Activated B cell treated with CpG ODN at 0.5 μM for 24 hours (primary cell): ENCODE measurements around the gene CHN2. TPM values are rescaled to one million over a fixed set of nuclear protein-coding genes. Genes with fewer than 3 reads are reported as not detected.
"Not testable (repeated sequence)": the region's sequence is repeated elsewhere in the genome, so short reads cannot be mapped to it uniquely, and the experiment has no call there.

ENCODE experiments used
- ATAC-seq: fragments of 200-7000 bp; cut with Tn5 transposase; one replicate; pipeline ENCODE4 v1.10.0; 2021; ENCODE audit warnings: low read depth, mild to moderate bottlenecking, moderate library complexity
- CTCF ChIA-PET: fragments of 350-600 bp; sonication (Branson Sonifier 250); formaldehyde crosslinking; loops from one replicate; lab custom pipeline; 2021; ENCODE audit warnings: antibody characterized with exemption; lab: Charles Lee
- POLR2A ChIA-PET: fragments of 350-600 bp; sonication (Branson Sonifier 250); formaldehyde crosslinking; loops from one replicate; lab custom pipeline; 2021; ENCODE audit warnings: antibody characterized with exemption; lab: Charles Lee
- DNase-seq: peaks from one replicate; pipeline ENCODE4 v3.0.0; 2022
- H3K27ac Mint-ChIP-seq: one replicate; pipeline ENCODE4 v1.8.0; 2020; ENCODE audit warnings: mixed read lengths
- H3K27me3 Mint-ChIP-seq: one replicate; pipeline ENCODE4 v1.8.0; 2021; ENCODE audit warnings: mixed read lengths
- H3K36me3 Mint-ChIP-seq: one replicate; pipeline ENCODE4 v1.8.0; 2021; ENCODE audit warnings: low read depth, mixed read lengths
- H3K4me1 Mint-ChIP-seq: one replicate; pipeline ENCODE4 v1.8.0; 2021; ENCODE audit warnings: mixed read lengths
- H3K4me3 Mint-ChIP-seq: one replicate; pipeline ENCODE4 v1.8.0; 2020; ENCODE audit warnings: mild to moderate bottlenecking, mixed read lengths
- H3K9me3 Mint-ChIP-seq: one replicate; pipeline ENCODE4 v1.8.0; 2020; ENCODE audit warnings: mixed read lengths
- CTCF ChIP-seq: fragments of 200-600 bp; IDR thresholded peaks from one replicate; pipeline ENCODE4 v1.8.0; 2022; ENCODE audit warnings: antibody characterized with exemption, mild to moderate bottlenecking
- intact Hi-C: fragments of 100-400 bp; cut with micrococcal nuclease; formaldehyde crosslinking; loops from one replicate; pipeline ENCODE4 v1.15.1; 2024
- total RNA-seq: library from RNA; stranded (reverse); gene quantifications from 2 replicates; pipeline ENCODE4 v1.2.3, GENCODE V29; 2022

CHN2 gene
- total RNA-seq, 1 donor from 2014 or later: 1.8 TPM

- DNase-seq: no peak
- no peak overlapping the region for H3K27ac Mint-ChIP-seq
- H3K36me3 Mint-ChIP-seq: no peaks in the 10 kb centered on the region
- ChIA-PET POLR2A (no interaction called here), CTCF (no interaction called here)
- intact Hi-C loops: no loop called here
- no peaks in the 10 kb centered on the region for H3K4me1 Mint-ChIP-seq
- no peaks in the 10 kb centered on the region for H3K27me3 Mint-ChIP-seq
- no peak for TF ChIP-seq CTCF
- no peak for ATAC-seq
- H3K4me3 Mint-ChIP-seq: no peak overlapping the region
- no peaks in the 10 kb centered on the region for H3K9me3 Mint-ChIP-seq
Observed at GRCh38 chr7:29208410-29209250, 14.1 kb downstream of the CHN2 start.

DNA sequence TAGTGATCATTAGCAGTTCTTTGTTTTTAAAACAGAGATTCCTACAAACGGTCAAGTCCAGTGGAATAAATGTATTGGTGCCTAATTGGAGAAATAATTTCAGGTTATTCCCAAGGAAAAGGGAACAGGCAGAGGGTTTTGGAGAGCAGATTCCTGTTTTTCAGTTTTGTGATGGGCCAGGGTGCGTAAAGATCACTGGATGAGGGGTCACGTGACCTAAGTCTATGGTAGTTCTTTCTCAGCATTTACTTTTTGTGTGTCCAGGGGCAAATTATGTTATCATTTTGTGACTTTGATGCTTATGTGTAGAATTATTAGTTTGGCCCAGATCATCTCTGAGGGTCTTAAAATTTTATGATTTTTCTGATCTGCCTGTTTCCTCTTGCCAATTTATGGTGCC lies 15.2 kb downstream of the CHN2 start:
- H3K9me3 Mint-ChIP-seq: no peaks in the 10 kb centered on the region
- ATAC-seq (no peak), DNase-seq (no peak)
- POLR2A ChIA-PET: no interaction called here
- no peak for TF ChIP-seq CTCF
- no peak overlapping the region for H3K4me3 Mint-ChIP-seq
- no peak overlapping the region for H3K27ac Mint-ChIP-seq
- H3K27me3 Mint-ChIP-seq: no peaks in the 10 kb centered on the region
- no peaks in the 10 kb centered on the region for H3K36me3 Mint-ChIP-seq
- CTCF ChIA-PET: no interaction called here
- H3K4me1 Mint-ChIP-seq: no peaks in the 10 kb centered on the region
- intact Hi-C loops: no loop called here

DNA sequence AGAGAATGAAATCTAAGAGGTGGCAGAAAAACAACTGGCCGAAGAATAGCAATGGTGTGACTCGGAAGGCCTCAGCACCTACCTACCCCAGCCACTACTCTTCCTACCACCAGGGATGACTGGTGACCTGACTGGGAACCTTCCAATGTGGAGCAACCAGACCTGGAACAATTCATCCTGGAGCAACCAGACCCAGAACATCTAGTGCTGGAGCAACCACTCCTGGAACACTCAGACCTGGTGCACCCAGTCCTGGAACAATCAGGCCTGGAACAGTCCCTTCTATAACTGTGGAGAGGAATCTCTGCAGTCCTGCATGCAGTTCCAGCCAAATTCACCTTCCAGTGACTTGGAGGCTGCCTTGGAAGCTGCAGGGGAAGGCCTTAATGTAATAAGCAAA lies 18.2 kb downstream of the CHN2 start:
- CTCF ChIA-PET, H3K27ac Mint-ChIP-seq, DNase-seq, H3K27me3 Mint-ChIP-seq, POLR2A ChIA-PET, H3K36me3 Mint-ChIP-seq, ATAC-seq, H3K4me3 Mint-ChIP-seq, H3K9me3 Mint-ChIP-seq, H3K4me1 Mint-ChIP-seq, intact Hi-C loops: not testable (repeated sequence)

DNA sequence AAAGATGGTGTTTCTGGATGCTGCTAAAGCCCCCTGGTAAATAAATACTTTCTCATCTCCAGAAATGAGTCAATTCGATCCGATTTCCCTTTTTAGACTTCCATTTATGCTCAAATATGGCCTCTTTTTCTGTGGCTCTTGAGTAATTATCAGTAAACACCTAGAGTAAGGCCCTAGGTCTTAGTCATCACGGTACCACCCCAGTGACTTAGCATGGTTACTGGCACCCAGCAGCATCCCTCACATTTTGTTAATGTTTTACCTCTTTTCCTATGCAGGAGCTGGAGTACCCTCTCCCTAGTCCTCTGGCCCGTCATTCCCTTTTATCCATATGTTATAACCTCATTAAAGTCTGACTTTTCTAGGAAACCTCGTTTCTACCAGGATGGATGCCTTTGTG lies 19.5 kb downstream of the CHN2 start:
- TF ChIP-seq CTCF: no peak
- Mint-ChIP-seq H3K27ac (no peak overlapping the region), H3K27me3 (peaks cover 2% of the 10 kb centered on the region), H3K9me3 (no peaks in the 10 kb centered on the region), H3K4me1 (no peaks in the 10 kb centered on the region), H3K36me3 (no peaks in the 10 kb centered on the region), H3K4me3 (no peak overlapping the region)
- intact Hi-C loops: no loop called here
- ATAC-seq (no peak), DNase-seq (no peak)
- ChIA-PET CTCF (no interaction called here), POLR2A (no interaction called here)

GRCh38 chr7:29214816-29215215 lies 20.2 kb downstream of the CHN2 start:
- Mint-ChIP-seq H3K27me3 (peaks cover 2% of the 10 kb centered on the region), H3K27ac (no peak overlapping the region), H3K9me3 (no peaks in the 10 kb centered on the region), H3K4me1 (no peaks in the 10 kb centered on the region), H3K36me3 (no peaks in the 10 kb centered on the region), H3K4me3 (no peak overlapping the region)
- ChIA-PET CTCF (no interaction called here), POLR2A (no interaction called here)
- intact Hi-C loops: no loop called here
- no peak for TF ChIP-seq CTCF
- no peak for DNase-seq
- ATAC-seq: no peak
